Retina (tissue), 1 donor: Measurements from ENCODE around the gene NPAS1.
A peak's percentile ranks its signal among the peaks of the same experiment; 100 is the strongest.

Experiments
- DNase-seq: peaks from one replicate; pipeline ENCODE4 v3.0.0-alpha.2; 2016

The NPAS1 gene

GRCh38 chr19:47020132-47020805 lies 632 bp downstream of the NPAS1 start:
- DNase-seq = no peak

GRCh38 chr19:47020992-47021496 lies 1.4 kb downstream of the NPAS1 start:
- DNase-seq = no peak

- peak; percentile 39 for DNase-seq
Measured at GRCh38 chr19:47021536-47022139, 2.0 kb downstream of the NPAS1 start.

- DNase-seq = no peak
Measured at GRCh38 chr19:47022140-47022536, 2.5 kb downstream of the NPAS1 start.

- DNase-seq = peak; percentile 57
Measured at GRCh38 chr19:47022541-47023447, 3.2 kb downstream of the NPAS1 start.

- no peak for DNase-seq
Measured at GRCh38 chr19:47023448-47023794, 3.8 kb downstream of the NPAS1 start.

DNA sequence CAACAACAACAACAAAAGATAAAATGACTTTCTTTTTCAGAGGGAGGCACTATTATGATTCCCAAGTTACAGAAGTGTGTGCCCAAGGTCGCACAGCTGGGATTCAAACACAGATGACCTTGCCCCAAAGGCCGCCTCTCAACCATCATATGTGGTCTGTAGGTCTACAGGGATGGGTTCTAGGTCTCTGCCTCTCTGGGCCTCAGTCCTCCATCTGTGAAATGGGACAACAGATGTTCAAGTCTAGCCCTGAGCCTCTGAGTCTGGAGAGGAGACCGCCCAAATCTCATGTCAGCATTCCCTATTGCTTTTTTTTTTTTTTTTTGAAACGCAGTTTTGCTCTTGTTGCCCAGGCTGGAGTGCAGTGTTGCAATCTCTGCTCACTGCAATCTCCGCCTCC lies 4.9 kb downstream of the NPAS1 start:
- DNase-seq = no peak

DNA sequence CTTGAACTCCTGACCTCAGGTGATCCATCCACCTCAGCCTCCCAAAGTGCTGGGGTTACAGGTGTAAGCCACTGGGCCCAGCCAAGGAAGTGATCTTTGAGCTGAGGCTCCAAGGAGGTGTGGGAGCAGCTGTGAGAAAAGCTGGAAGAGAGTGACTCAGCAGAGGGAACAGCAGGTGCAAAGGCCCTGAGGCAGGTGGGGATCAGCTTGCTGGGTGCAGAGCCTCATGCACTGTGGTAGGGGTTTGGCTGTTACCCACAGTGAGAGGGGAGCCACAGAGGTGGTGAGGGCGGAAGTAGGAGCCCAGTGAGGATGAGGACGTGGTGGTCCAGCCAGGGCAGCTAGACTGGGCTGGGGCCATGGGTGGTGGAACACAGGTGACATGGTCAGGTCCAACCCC lies 6.5 kb downstream of the NPAS1 start:
- DNase-seq = no peak

- DNase-seq = no peak
Measured at GRCh38 chr19:47026889-47027288, 7.3 kb downstream of the NPAS1 start.

GRCh38 chr19:47027586-47028088 lies 8.0 kb downstream of the NPAS1 start:
- DNase-seq = no peak

DNA sequence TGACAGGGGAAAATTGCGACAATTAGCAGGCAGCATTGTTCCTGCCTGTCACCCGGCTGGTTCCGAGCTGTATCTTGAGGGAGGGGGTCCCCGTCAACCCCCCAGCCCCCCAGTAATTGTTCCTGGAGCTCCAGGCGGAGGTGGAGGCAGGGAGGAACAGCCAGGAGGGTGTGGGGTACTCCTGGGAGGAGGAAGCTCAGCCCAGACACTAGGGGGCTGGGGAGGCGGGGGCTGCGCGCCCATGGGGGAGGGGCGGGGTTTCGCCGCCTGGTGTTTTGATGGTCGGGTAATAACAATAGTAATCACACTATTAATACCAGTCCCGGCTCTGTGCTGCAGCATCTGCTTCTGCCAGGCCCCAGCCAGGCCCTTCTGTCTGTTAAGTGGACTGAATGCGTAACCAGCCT lies 8.6 kb downstream of the NPAS1 start:
- DNase-seq = no peak

- peak; percentile 58 for DNase-seq
Measured at GRCh38 chr19:47032171-47032811, 12.7 kb downstream of the NPAS1 start.

GRCh38 chr19:47035127-47036096 lies 15.8 kb downstream of the NPAS1 start:
- DNase-seq = peak; percentile 98

DNA sequence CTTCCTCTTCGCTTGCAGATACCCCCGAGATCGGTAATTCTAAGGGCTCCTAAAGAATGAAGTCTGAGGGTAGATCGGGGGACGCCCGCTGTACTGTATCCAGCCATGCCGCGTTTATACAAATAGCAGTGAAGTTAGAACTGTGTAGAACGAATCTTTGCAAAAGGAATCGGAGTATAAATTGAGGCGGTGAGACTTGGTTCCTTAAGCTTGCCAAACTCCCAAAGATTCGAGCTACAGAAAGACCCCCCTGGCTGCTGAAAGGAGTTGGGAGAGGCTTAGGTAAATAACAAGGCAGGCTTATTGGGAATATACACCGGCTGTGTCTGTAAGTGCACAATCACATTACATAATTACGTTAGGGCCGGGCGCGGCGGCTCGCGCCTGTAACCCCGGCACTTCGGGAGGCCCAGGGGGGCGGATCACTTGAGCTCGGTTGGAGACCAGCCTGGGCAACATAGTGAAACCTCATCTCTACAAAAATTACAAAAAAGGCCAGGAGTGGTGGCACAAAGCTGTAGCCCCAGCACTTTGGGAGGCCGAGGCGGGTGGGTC lies 16.5 kb downstream of the NPAS1 start:
- DNase-seq = no peak

- no peak for DNase-seq
Measured at GRCh38 chr19:47037766-47038165, 18.1 kb downstream of the NPAS1 start.

DNA sequence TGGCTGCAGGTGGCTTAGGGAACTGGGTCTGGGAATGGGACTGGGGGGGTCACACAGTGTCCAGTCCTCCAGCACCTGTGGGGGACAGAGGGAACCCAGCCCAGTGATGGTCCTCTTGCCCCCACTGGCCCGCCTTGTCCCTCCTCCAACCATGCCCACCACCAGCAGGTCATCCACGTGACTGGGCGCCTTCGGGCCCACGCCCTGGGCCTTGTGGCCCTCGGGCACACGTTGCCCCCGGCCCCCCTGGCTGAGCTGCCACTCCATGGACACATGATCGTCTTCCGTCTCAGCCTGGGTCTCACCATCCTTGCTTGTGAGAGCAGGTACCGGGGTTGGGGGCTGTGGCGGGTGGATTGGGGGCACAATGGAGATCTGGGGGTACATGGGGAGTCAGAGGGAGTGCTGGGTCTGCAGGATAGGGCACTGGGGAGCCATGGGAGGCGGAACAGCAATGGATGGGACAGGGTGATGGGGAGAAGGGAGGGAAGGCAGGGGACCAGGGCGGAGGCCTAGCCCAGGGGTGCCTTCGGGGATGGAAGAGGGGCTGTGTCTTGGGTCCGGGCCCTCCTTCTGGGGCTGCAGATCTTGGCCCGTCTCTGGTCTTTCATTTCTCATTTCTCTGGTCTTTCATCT lies 19.7 kb downstream of the NPAS1 start:
- no peak for DNase-seq

DNA sequence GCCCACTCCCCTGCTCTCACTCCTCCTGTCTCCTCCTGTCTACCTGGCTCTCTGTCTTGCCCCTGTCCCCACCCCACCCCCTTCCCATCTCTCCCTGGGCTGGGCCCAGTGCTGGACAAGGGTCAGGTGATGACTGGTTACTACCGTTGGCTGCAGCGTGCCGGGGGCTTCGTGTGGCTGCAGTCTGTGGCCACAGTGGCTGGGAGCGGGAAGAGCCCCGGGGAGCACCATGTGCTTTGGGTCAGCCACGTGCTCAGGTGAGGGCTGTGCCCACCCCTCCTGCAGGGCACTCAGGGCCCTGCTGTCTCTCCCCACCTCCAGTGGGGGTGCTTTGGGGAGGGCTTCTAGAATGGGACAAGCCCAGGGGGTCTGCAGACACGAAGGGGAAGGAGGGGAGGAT lies 21.2 kb downstream of the NPAS1 start:
- DNase-seq = no peak

- DNase-seq = no peak
Measured at GRCh38 chr19:47044946-47045866, 25.6 kb downstream of the NPAS1 start.

DNA sequence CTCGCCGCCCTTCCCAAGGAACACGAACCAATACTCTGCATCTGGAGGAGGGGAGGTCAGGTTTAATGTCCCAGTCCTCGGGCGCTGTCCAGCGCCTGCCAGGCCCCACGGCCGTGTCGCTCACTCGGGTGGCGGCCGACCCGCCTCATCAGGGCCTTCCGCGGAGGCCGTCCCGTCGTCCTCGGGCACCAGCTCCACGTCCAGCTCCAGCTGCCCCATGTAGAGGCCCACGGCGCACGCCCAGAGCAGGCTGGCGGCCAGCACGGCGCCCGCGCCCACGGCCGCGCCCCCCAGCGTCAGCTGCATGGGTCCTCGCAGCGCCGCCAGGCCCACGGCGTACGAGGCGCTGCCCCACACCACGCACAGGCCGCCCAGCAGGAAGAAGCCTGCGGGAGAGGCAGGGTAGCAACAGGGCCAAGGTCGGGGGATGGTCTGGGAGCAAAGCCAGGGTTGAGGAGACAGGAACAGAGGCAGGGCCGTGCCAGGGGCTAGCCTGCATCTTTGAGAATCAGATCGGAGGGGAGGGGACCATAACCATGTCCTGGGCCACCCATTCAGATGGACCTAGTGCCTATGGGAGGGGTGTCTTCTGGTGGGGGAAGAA lies 26.3 kb downstream of the NPAS1 start:
- DNase-seq = no peak
